ENCODE data around the gene NREP. TPM values are rescaled to one million over a fixed set of nuclear protein-coding genes. Genes with fewer than 3 reads are reported as not detected.

NREP gene
- total RNA-seq, 4 donors from 2014 or later, result 6.0 to 42.0 (median 10.2) TPM

DNA sequence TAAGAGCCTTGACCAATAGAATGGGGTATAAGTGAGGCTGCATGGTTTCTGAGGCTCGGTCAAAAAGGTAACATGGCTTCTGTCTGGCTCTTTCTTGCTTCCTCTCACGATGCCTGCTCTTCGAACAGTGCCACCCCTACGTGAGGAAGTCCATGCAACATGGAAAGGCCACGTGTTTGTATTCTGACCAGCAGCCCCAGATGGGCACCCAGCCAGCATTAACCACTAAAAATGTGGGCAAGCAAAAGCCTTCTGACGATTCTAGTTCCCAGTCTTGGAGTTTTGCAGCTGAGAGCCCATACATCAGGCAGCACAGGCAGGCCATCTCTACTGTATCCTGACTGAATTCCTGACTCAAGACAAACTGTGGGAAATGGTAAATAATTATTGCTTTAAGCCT, 24.2 kb upstream of the NREP start:
- H3K4me3 ChIP-seq, result no peak overlapping the region
- H3K27me3 ChIP-seq, result no peaks in the 10 kb centered on the region
- intact Hi-C loops (cut with DNase I; ENCODE audit: low total_unique reads) (no loop called here), in situ Hi-C loops (cut with MboI; ENCODE audit: low pct_ligation_motif_present in 1 of 4, low pct_unique_long_range_greater_than_20kb in 1 of 4, low sequenced_read_pairs in 3 of 4) (loop anchor here in 2 of 4 donors (25.0 kb wide), 1 partner anchor 356 kb away; no protein-coding TSS in a partner anchor)
- WGBS, 2 donors (ENCODE audit: low coverage in 1 of 2), result 63% methylated on average over 6 of the region's 6 CpGs; no CpG with 5 or more reads in 1 of the 2 donors
- H3K9me3 ChIP-seq, result no peaks in the 10 kb centered on the region
- DNase-seq, result peak; percentile 13
- no peak for TF ChIP-seq EP300 (IDR thresholded peaks at IDR 0.05; ENCODE audit: low read depth)
- TF ChIP-seq, protein P1, sequence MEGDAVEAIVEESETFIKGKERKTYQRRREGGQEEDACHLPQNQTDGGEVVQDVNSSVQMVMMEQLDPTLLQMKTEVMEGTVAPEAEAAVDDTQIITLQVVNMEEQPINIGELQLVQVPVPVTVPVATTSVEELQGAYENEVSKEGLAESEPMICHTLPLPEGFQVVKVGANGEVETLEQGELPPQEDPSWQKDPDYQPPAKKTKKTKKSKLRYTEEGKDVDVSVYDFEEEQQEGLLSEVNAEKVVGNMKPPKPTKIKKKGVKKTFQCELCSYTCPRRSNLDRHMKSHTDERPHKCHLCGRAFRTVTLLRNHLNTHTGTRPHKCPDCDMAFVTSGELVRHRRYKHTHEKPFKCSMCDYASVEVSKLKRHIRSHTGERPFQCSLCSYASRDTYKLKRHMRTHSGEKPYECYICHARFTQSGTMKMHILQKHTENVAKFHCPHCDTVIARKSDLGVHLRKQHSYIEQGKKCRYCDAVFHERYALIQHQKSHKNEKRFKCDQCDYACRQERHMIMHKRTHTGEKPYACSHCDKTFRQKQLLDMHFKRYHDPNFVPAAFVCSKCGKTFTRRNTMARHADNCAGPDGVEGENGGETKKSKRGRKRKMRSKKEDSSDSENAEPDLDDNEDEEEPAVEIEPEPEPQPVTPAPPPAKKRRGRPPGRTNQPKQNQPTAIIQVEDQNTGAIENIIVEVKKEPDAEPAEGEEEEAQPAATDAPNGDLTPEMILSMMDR (IDR thresholded peaks at IDR 0.05), result no peak
- no peak for TF ChIP-seq POLR2A (IDR thresholded peaks at IDR 0.05)
- no peak for TF ChIP-seq POLR2AphosphoS5 (IDR thresholded peaks at IDR 0.05)
- H3K4me1 ChIP-seq, result peaks cover 0 to 5% (median 0%) of the 10 kb centered on the region in 4 donors
- H3K27ac ChIP-seq, result no peak overlapping the region
- no peaks in the 10 kb centered on the region for H3K36me3 ChIP-seq

DNA sequence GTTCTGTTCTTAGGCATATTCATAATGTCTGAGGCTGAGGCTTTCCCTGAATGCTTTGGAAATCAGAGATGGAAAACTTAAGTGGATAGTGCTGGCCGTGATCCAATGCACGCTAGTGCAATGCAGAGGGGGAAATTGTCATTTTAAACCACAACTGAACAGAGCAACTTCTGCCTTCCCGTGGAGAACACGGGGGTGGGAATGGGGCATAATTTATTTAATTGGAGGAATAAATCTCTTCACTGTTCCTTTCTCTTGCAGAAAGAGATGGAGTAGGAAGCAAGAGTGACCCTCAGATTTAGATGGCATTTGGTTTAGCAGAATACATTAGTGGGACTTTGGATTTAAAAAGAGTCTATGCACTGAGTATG, 22.9 kb upstream of the NREP start:
- H3K4me3 ChIP-seq, result no peak overlapping the region
- WGBS, 2 donors (ENCODE audit: low coverage in 1 of 2), result 23 to 34% methylated on average over 4 of the region's 4 CpGs
- H3K27me3 ChIP-seq, result no peaks in the 10 kb centered on the region
- no peak for DNase-seq
- in situ Hi-C loops (cut with MboI; ENCODE audit: low pct_ligation_motif_present in 1 of 4, low pct_unique_long_range_greater_than_20kb in 1 of 4, low sequenced_read_pairs in 3 of 4) (loop anchor here in 2 of 4 donors (25.0 kb wide), 1 partner anchor 357 kb away; no protein-coding TSS in a partner anchor), intact Hi-C loops (cut with DNase I; ENCODE audit: low total_unique reads) (no loop called here)
- no peaks in the 10 kb centered on the region for H3K9me3 ChIP-seq
- no peak overlapping the region for H3K27ac ChIP-seq
- no peaks in the 10 kb centered on the region for H3K36me3 ChIP-seq
- TF ChIP-seq, protein P1 (IDR thresholded peaks at IDR 0.05), result no peak
- TF ChIP-seq POLR2AphosphoS5 (IDR thresholded peaks at IDR 0.05), result no peak
- TF ChIP-seq POLR2A (IDR thresholded peaks at IDR 0.05), result no peak
- TF ChIP-seq EP300 (IDR thresholded peaks at IDR 0.05; ENCODE audit: low read depth), result no peak
- H3K4me1 ChIP-seq, result peaks cover 0 to 11% (median 0%) of the 10 kb centered on the region in 4 donors

DNA sequence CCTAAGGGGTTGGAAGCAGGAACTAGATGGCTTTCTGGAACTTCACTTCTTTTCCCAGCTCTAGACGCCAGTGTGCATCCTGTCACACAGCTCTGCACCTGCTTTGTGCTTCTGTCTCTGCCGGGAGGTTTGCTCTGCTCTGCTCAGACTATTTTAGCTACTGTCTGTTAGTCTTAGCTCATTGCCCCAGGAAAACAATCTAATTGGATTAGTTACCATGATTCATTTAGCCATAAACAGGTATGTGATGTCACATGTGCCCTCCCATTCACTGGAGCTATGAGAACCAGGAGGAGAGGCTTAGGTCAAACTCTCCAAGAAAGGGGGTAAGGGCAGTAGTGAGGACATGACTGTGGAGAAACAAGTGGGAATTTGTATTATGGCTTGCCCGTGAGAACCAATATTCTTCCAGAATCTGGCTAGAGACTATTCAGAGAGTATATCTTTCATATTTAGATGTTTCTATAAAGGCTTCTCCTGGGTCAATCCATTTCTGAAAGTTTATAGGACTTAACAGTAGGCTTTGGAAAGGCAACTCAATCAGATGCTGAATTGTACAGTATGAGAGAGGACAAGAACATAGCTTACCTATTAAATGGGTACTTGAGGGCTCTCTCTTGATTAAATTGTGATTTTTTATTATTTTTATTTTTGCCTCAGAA, 22.4 kb upstream of the NREP start:
- no peaks in the 10 kb centered on the region for H3K36me3 ChIP-seq
- H3K9me3 ChIP-seq, result no peaks in the 10 kb centered on the region
- peaks cover 0 to 17% (median 4%) of the 10 kb centered on the region in 4 donors for H3K4me1 ChIP-seq
- TF ChIP-seq EP300 (IDR thresholded peaks at IDR 0.05; ENCODE audit: low read depth) (no peak), POLR2AphosphoS5 (IDR thresholded peaks at IDR 0.05) (no peak), POLR2A (IDR thresholded peaks at IDR 0.05) (no peak)
- TF ChIP-seq, protein P1 (IDR thresholded peaks at IDR 0.05), result no peak
- 67 to 72% methylated on average over 1 to 3 of the region's 3 CpGs for WGBS, 2 donors (ENCODE audit: low coverage in 1 of 2)
- no peaks in the 10 kb centered on the region for H3K27me3 ChIP-seq
- H3K4me3 ChIP-seq, result no peak overlapping the region
- DNase-seq, result no peak
- no peak overlapping the region for H3K27ac ChIP-seq
- in situ Hi-C loops (cut with MboI; ENCODE audit: low pct_ligation_motif_present in 1 of 4, low pct_unique_long_range_greater_than_20kb in 1 of 4, low sequenced_read_pairs in 3 of 4) (loop anchor here in 2 of 4 donors (25.0 kb wide), 1 partner anchor 358 kb away; no protein-coding TSS in a partner anchor), intact Hi-C loops (cut with DNase I; ENCODE audit: low total_unique reads) (no loop called here)

GRCh38 chr5:111776913-111777781, 20.2 kb upstream of the NREP start:
- no peaks in the 10 kb centered on the region for H3K27me3 ChIP-seq
- H3K27ac ChIP-seq, result no peak overlapping the region
- WGBS, 2 donors (ENCODE audit: low coverage in 1 of 2), result 39 to 54% methylated on average over 6 of the region's 6 CpGs
- H3K4me1 ChIP-seq, result peaks cover 0 to 24% (median 8%) of the 10 kb centered on the region in 4 donors
- no peaks in the 10 kb centered on the region for H3K36me3 ChIP-seq
- H3K4me3 ChIP-seq, result no peak overlapping the region
- no peak for TF ChIP-seq EP300 (IDR thresholded peaks at IDR 0.05; ENCODE audit: low read depth)
- intact Hi-C loops (cut with DNase I; ENCODE audit: low total_unique reads), result no loop called here
- no peak for DNase-seq
- H3K9me3 ChIP-seq, result no peaks in the 10 kb centered on the region
- in situ Hi-C loops (cut with MboI; ENCODE audit: low pct_ligation_motif_present in 1 of 4, low pct_unique_long_range_greater_than_20kb in 1 of 4, low sequenced_read_pairs in 3 of 4), result loop anchor here in 2 of 4 donors (25.0 kb wide), 1 partner anchor 360 kb away; no protein-coding TSS in a partner anchor
